Liver (tissue), 9 donors: ENCODE data around the gene SPIN1. TPM values are rescaled to one million over a fixed set of nuclear protein-coding genes. Genes with fewer than 3 reads are reported as not detected.

Source experiments
- DNase-seq: peaks from one replicate; pipeline ENCODE4 v3.0.0-alpha.2; 2017; ENCODE audit warnings: low spot score
- H3K27ac ChIP-seq, 2 donors: one replicate each; pipeline ENCODE4 v1.7.0; 2013; ENCODE audit warnings: inconsistent platforms in 2 of 2, low read length in 2 of 2, control low read depth in 1 of 2, low read depth in 1 of 2, mild to moderate bottlenecking in 1 of 2
- H3K27me3 ChIP-seq, 4 donors: one replicate each; pipeline versions ENCODE4 v1.6.1 to v1.7.0; 2013; ENCODE audit warnings: low read length in 3 of 4, inconsistent platforms in 1 of 4, mild to moderate bottlenecking in 1 of 4, moderate library complexity in 1 of 4; ENCODE audit not compliant: control insufficient read depth in 4 of 4, insufficient read depth in 4 of 4
- H3K36me3 ChIP-seq, 4 donors: one replicate each; pipeline versions ENCODE4 v1.6.1 to v1.7.0; 2013; ENCODE audit warnings: low read length in 3 of 4, mild to moderate bottlenecking in 3 of 4, low read depth in 1 of 4, moderate library complexity in 1 of 4; ENCODE audit not compliant: control insufficient read depth in 4 of 4, insufficient read depth in 3 of 4
- H3K4me1 ChIP-seq, 4 donors: one replicate each; pipeline versions ENCODE4 v1.6.1 to v1.7.0; 2013; ENCODE audit warnings: low read length in 3 of 4, mild to moderate bottlenecking in 3 of 4, moderate library complexity in 1 of 4; ENCODE audit not compliant: control insufficient read depth in 4 of 4, insufficient read depth in 4 of 4
- H3K4me3 ChIP-seq, 3 donors: one replicate each; pipeline versions ENCODE4 v1.6.1 to v1.7.0; 2013; ENCODE audit warnings: low read length in 3 of 3, control low read depth in 1 of 3, low read depth in 1 of 3, mild to moderate bottlenecking in 1 of 3
- H3K9ac ChIP-seq, 2 donors: one replicate each; pipeline ENCODE4 v1.7.0; 2013; ENCODE audit warnings: low read length in 2 of 2, mild to moderate bottlenecking in 2 of 2, moderate library complexity in 2 of 2, control low read depth in 1 of 2, low read depth in 1 of 2
- H3K9me3 ChIP-seq, 4 donors: one replicate each; pipeline versions ENCODE4 v1.6.1 to v1.7.0; 2013; ENCODE audit warnings: low read length in 3 of 4; ENCODE audit not compliant: control insufficient read depth in 4 of 4
- ATF3 ChIP-seq: IDR thresholded peaks from 2 replicates; pipeline ENCODE4 v1.6.1; 2016; ENCODE audit warnings: antibody characterized with exemption
- CTCF ChIP-seq: fragments of 150-350 bp; IDR thresholded peaks from 2 replicates; pipeline ENCODE4 v1.5.1; 2017; ENCODE audit warnings: improper control_type of control experiment, low read depth, low read length; ENCODE audit not compliant: missing input control
- EGR1 ChIP-seq, 2 donors: IDR thresholded peaks; 2 replicates each; pipeline ENCODE4 v1.6.1; 2016 to 2018; ENCODE audit warnings: antibody characterized with exemption in 2 of 2, low read depth in 2 of 2
- FOXA1 ChIP-seq: IDR thresholded peaks from 2 replicates; pipeline ENCODE4 v1.6.1; 2016; ENCODE audit warnings: antibody characterized with exemption
- FOXA2 ChIP-seq: IDR thresholded peaks from 2 replicates; pipeline ENCODE4 v1.6.1; 2016; ENCODE audit warnings: antibody characterized with exemption
- GABPA ChIP-seq, 2 donors: IDR thresholded peaks in 1 of 2; conservative IDR thresholded peaks in 1 of 2; 2 replicates each; pipeline ENCODE4 v1.6.1; 2016; ENCODE audit warnings: antibody characterized with exemption in 2 of 2, mild to moderate bottlenecking in 1 of 2, moderate library complexity in 1 of 2
- HNF4A ChIP-seq, 2 donors: conservative IDR thresholded peaks; 2 replicates each; pipeline ENCODE4 v1.6.1; 2016; ENCODE audit warnings: antibody characterized with exemption in 2 of 2, mild to moderate bottlenecking in 2 of 2
- HNF4G ChIP-seq: IDR thresholded peaks from 2 replicates; pipeline ENCODE4 v1.6.1; 2016; ENCODE audit warnings: antibody characterized with exemption
- JUND ChIP-seq, 2 donors: IDR thresholded peaks; 2 replicates each; pipeline ENCODE4 v1.6.1; 2016; ENCODE audit warnings: antibody characterized with exemption in 2 of 2
- MAX ChIP-seq: IDR thresholded peaks from 2 replicates; pipeline ENCODE4 v1.6.1; 2016; ENCODE audit warnings: antibody characterized with exemption
- NR2F2 ChIP-seq: IDR thresholded peaks from 2 replicates; pipeline ENCODE4 v1.6.1; 2016; ENCODE audit warnings: antibody characterized with exemption
- RAD21 ChIP-seq, 2 donors: IDR thresholded peaks; 2 replicates each; pipeline ENCODE4 v1.6.1; 2016; ENCODE audit warnings: antibody characterized with exemption in 2 of 2, mild to moderate bottlenecking in 2 of 2
- REST ChIP-seq: IDR thresholded peaks from 2 replicates; pipeline ENCODE4 v1.6.1; 2016; ENCODE audit warnings: antibody characterized with exemption, mild to moderate bottlenecking
- RXRA ChIP-seq, 2 donors: IDR thresholded peaks; 2 replicates each; pipeline ENCODE4 v1.6.1; 2017 to 2018; ENCODE audit warnings: antibody characterized with exemption in 2 of 2, mild to moderate bottlenecking in 1 of 2
- SP1 ChIP-seq: IDR thresholded peaks from 2 replicates; pipeline ENCODE4 v1.6.1; 2018; ENCODE audit warnings: antibody characterized with exemption, mild to moderate bottlenecking
- TAF1 ChIP-seq: conservative IDR thresholded peaks from 2 replicates; pipeline ENCODE4 v1.6.1; 2016; ENCODE audit warnings: antibody characterized with exemption, mild to moderate bottlenecking
- YY1 ChIP-seq: IDR thresholded peaks from 2 replicates; pipeline ENCODE4 v1.6.1; 2016; ENCODE audit warnings: antibody characterized with exemption, mild to moderate bottlenecking
- ZBTB33 ChIP-seq: IDR thresholded peaks from 2 replicates; pipeline ENCODE4 v1.6.1; 2016; ENCODE audit warnings: antibody characterized with exemption
- WGBS: extraction: QIAGEN DNeasy Blood & Tissue Kit; methylation state at CpG from one replicate; pipeline ENCODE4 v1.1.7; 2013; 5-methylcytosine and 5-hydroxymethylcytosine counted together
- polyA plus RNA-seq, 2 donors: library from polyadenylated mRNA; stranded (reverse) in 1 of 2; unstranded in 1 of 2; fragments of 200-250 nt in 1 of 2; fragments of >200 nt in 1 of 2; fragmentation: Nextera tagmentation in 1 of 2; extraction: Ambion mirVana in 1 of 2; gene quantifications; one replicate each; pipeline versions ENCODE4 v1.2.1 to v1.2.3, GENCODE V29; 2013 to 2015
- total RNA-seq, 2 donors: library from RNA; depleted of rRNA; stranded (reverse); fragments of >200 nt; gene quantifications; one replicate each; pipeline ENCODE4 v1.2.3, GENCODE V29; 2014
- donor health status: healthy.
- donor health status: healthy.
- donor health status: healthy.
- donor health status: healthy.
- donor health status: healthy.

SPIN1 gene
- total and polyA plus RNA-seq, 4 donors: 9.0 to 30.3 (median 18.6) TPM

GRCh38 chr9:88494983-88495721 lies 106.9 kb downstream of the SPIN1 start (continued):
- no peak for TF ChIP-seq TAF1
- no peak for TF ChIP-seq YY1

GRCh38 chr9:88497224-88497623 lies 109.0 kb downstream of the SPIN1 start:
- Histone ChIP-seq H3K27me3 (no peaks in the 10 kb centered on the region), H3K9me3 (no peaks in the 10 kb centered on the region), H3K4me3 (no peak overlapping the region), H3K4me1 (no peaks in the 10 kb centered on the region), H3K27ac (no peak overlapping the region), H3K36me3 (no peaks in the 10 kb centered on the region), H3K9ac (no peak overlapping the region)
- TF ChIP-seq ZBTB33: no peak
- no peak for TF ChIP-seq RXRA (IDR thresholded peaks at IDR 0.05)
- no peak for TF ChIP-seq RAD21 (IDR thresholded peaks at IDR 0.05)
- TF ChIP-seq ATF3: no peak
- no peak for TF ChIP-seq YY1
- no peak for TF ChIP-seq JUND (IDR thresholded peaks at IDR 0.05)
- TF ChIP-seq SP1: no peak
- TF ChIP-seq FOXA1: no peak
- no peak for TF ChIP-seq TAF1
- no peak for TF ChIP-seq HNF4G
- TF ChIP-seq GABPA (IDR thresholded peaks at IDR 0.05 in 1 of 2, conservative IDR thresholded peaks at IDR 0.05 in 1 of 2): no peak
- no peak for TF ChIP-seq REST
- TF ChIP-seq CTCF: no peak
- no peak for TF ChIP-seq HNF4A (conservative IDR thresholded peaks at IDR 0.05)
- TF ChIP-seq MAX: no peak
- TF ChIP-seq FOXA2: no peak
- TF ChIP-seq NR2F2: no peak
- TF ChIP-seq EGR1 (IDR thresholded peaks at IDR 0.05; ENCODE audit: low read depth in 2 of 2): no peak
- no peak for DNase-seq
- 95% methylated on average over 2 of the region's 2 CpGs for WGBS
